NB4 (cell line): ENCODE data around the gene B4GALT6.

Experiments
- DNase-seq: peaks from one replicate; pipeline ENCODE4 v3.0.0; 2010; ENCODE audit warnings: low read depth
- H3K4me3 ChIP-seq: one replicate; pipeline ENCODE4 v1.5.1; 2011; ENCODE audit warnings: mild to moderate bottlenecking, low read depth, low read length, moderate library complexity
- MYC ChIP-seq: IDR thresholded peaks from 2 replicates; pipeline ENCODE4 v1.6.1; 2011; ENCODE audit warnings: low read depth, low read length
- POLR2A ChIP-seq: IDR thresholded peaks from 2 replicates; pipeline ENCODE4 v1.6.1; 2011; ENCODE audit warnings: mild to moderate bottlenecking; ENCODE audit not compliant: insufficient read length; ENCODE audit errors: extremely low read depth
- TF ChIP-seq, protein P1 (sequence below): IDR thresholded peaks from 2 replicates; pipeline ENCODE4 v1.6.1; 2011; ENCODE audit warnings: low read depth, low read length
- TF ChIP-seq, protein P2 (sequence below): IDR thresholded peaks from one replicate; pipeline ENCODE4 v1.5.1; 2012; ENCODE audit warnings: low read depth, low read length

B4GALT6 gene

DNA sequence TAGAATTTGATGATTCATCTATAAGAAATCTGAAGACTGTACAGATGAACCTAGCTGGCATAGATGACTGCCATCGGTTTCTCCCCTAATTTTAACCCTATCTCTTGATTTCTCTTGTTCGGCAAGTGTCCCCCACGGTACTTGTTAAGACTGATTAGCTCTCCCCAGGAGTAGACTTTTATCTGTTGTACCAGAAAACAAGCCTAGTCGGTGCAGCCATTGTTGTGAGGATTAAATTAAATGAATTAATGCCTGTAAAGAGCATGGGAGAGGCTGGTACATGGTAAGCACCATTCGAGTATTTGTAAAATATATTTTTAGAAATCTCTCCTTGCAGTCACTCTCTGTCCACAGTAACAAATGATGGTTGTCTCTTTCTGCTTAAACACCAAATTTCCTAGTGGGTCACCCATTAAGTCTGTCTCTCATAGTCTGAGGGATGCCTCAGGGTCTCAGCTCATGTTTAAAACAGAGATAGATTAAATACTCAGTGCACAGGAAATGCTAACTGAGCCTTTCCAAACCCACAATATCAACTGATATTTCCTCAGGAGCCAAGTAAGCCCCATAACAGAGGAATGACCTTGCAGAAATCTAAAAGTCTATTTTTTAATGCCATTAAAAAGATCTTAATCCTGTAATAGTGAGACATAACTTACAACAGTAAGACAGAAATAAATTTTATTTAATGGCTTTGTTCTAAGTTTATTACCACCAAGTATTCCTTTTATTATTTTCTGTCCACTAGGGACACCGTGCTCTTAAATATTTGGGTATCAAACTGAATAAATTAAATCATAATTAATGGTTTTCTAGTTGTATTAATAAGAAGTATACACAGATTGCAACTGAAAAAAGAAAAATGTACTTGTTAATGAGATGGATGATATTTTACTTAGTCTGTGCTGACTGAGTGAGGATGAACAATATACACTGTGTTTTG lies 2.9 kb upstream of the B4GALT6 start:
- H3K4me3 ChIP-seq = no peak overlapping the region
- TF ChIP-seq MYC (no peak), POLR2A (no peak)
- TF ChIP-seq, protein P1, sequence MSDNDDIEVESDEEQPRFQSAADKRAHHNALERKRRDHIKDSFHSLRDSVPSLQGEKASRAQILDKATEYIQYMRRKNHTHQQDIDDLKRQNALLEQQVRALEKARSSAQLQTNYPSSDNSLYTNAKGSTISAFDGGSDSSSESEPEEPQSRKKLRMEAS = no peak
- TF ChIP-seq, protein P2, sequence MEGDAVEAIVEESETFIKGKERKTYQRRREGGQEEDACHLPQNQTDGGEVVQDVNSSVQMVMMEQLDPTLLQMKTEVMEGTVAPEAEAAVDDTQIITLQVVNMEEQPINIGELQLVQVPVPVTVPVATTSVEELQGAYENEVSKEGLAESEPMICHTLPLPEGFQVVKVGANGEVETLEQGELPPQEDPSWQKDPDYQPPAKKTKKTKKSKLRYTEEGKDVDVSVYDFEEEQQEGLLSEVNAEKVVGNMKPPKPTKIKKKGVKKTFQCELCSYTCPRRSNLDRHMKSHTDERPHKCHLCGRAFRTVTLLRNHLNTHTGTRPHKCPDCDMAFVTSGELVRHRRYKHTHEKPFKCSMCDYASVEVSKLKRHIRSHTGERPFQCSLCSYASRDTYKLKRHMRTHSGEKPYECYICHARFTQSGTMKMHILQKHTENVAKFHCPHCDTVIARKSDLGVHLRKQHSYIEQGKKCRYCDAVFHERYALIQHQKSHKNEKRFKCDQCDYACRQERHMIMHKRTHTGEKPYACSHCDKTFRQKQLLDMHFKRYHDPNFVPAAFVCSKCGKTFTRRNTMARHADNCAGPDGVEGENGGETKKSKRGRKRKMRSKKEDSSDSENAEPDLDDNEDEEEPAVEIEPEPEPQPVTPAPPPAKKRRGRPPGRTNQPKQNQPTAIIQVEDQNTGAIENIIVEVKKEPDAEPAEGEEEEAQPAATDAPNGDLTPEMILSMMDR = no peak

DNA sequence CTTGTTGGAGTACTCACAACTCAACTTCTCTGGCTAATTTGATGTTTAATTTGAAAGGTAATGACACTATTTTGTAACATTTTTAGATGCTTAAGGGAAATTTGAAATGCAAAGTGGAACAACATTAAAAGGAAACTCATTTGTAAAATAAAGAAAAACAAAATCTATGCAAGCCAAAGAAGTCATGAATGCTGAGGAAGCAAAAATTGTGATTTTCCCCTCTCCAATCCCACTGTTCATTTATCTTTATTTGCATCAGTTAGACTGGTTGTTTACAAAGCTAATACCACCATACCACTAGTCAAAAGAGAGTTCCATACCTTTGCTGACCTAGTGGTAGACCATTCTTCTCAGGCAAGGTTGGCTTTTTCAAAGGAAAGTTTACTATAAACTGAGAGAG lies 2.2 kb upstream of the B4GALT6 start:
- TF ChIP-seq POLR2A = no peak
- no peak for TF ChIP-seq MYC
- TF ChIP-seq, protein P1 = no peak
- TF ChIP-seq, protein P2 = no peak
- H3K4me3 ChIP-seq = no peak overlapping the region
- no peak for DNase-seq

More for the DNA sequence above, 2.9 kb upstream of the B4GALT6 start:
- no peak for DNase-seq

DNA sequence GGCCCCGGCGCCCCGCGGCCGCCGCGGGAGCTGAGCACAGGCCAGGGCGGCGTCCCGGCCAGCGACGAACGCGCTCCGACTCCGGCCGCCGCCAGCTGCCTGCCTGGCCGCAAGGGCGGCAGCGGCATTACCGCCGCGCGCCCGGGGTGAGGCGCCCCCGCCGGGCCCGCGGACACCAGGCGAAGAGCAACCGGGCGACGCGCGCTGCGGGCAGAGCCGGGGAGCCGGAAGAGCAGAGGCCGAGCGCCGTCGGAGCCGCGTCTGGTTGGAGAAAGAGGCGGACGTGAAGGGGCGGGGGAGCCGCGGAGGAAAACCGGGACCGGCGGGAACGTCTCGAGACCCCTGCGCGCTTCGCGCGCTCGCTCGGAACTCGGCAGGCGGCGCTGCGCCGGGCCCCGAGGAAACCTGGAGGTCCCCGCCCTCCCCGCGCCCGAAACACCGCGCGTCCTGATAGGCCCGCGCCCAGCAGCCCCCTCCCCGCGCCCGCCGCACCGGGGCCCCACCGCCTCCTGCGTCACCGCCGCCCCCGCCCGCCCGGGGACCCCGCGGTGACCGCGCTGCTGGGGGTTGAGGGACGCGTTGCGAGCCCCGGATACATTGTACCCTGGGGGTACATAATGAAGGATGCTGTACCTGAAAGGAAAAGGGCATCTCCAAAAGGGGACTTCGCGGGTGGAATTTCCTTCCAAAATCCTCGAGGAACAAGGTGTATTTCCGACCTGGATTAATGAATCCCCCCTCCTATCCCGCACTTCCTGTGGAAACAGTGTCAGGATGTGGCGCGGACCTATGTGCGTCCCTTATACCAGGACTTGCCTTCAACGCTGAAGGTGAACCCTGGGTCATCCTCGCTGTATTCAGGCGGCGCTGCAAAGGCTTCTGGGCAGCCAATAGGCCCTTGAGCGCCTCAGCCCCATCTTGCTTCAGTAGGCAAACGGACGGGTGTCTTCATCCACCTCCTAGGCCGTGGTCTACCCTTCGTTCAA lies 1.0 kb upstream of the B4GALT6 start:
- peak overlapping the region; percentile 75 for H3K4me3 ChIP-seq
- DNase-seq = peak; percentile 87
- TF ChIP-seq, protein P2 = no peak
- TF ChIP-seq POLR2A (peak; percentile 41), MYC (no peak; the same call in 1 of the 2 replicates)
- TF ChIP-seq, protein P1 = no peak

DNA sequence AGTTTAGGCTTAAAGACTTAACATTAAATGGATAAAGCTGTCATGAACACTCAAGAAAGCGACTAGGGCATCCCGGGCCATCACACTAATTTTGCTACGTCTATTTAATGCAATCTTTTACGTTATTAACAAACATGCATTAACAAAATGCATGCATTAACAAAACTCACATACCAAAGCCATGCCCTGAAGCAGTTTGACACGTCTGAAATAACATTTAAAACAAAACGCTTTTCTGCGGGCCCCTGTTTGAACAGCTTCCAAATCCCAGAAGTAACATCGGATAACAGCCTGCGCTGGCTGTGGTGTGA lies 458 bp downstream of the B4GALT6 start:
- no peak for DNase-seq
- H3K4me3 ChIP-seq = peak overlapping the region; percentile 67

DNA sequence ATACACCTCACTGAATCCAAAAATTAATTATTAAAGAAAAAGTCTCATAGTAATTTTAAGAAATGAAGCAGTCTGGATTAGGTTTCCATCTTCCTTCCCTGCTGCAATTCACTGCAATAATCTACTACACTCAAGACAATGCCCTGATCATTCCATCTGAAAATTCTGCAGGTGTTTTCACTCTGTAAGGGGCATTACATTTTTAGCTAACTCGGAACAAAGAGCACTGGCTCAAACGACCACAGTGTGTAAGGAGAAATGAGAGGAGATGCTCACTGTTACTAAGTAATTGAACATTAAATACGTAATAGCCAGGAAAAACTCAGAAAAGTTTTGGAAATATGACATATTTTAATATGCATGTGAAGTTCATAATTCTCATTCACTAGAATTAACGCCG lies 1.3 kb downstream of the B4GALT6 start:
- DNase-seq = no peak
- TF ChIP-seq POLR2A (no peak), MYC (no peak)
- TF ChIP-seq, protein P1 = no peak
- TF ChIP-seq, protein P2 = no peak
- no peak overlapping the region for H3K4me3 ChIP-seq

More for the DNA sequence above, 458 bp downstream of the B4GALT6 start:
- TF ChIP-seq, protein P2 = no peak
- TF ChIP-seq POLR2A = no peak
- TF ChIP-seq, protein P1 = no peak
- no peak for TF ChIP-seq MYC
